ENCODE data around the gene XXYLT1. TPM values are rescaled to one million over a fixed set of nuclear protein-coding genes. Genes with fewer than 3 reads are reported as not detected.

The XXYLT1 gene
- total and polyA plus RNA-seq, 2 of the 8 experiments (the other 6 are each of a cell fraction or from before 2014, with no cell fraction given) = 18.9 to 23.8 TPM

DNA sequence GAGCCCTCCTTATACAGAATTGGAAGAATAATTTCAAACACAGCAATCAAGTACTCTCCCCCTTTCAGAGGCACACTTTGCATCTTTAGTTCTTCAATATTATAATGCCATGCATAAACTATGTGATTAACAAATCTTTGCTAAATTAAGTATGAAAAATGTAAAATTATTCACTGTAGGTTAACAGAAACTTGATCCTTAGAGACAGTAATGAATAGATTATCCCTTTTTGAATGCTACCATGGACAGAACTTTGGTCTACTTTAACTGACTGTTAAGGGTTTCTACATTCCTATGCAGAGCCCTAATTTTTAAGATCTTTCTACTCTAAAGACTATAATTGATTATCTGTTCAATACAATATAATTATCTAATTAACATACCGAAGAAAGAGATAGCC is 25.7 kb upstream of the XXYLT1 start:
- Histone ChIP-seq H3K9ac (replicated peaks in 1 of 4; ENCODE audit: extremely low read depth in 1 of 4, low read depth in 3 of 4, low read length in 3 of 4) (no peak overlapping the region), H3K9me3 (ENCODE audit: insufficient read depth in 2 of 2, low read depth in 1 of 2, low read length in 1 of 2) (no peaks in the 10 kb centered on the region), H4K91ac (replicated peaks; ENCODE audit: insufficient read length, low read length) (no peak overlapping the region), H2BK5ac (ENCODE audit: low read depth, low read length) (no peak overlapping the region), H4K5ac (ENCODE audit: insufficient read length, low read depth, low read length) (no peak overlapping the region), H2BK12ac (ENCODE audit: low read depth, low read length) (no peak overlapping the region), H3K4ac (replicated peaks; ENCODE audit: insufficient read length, low read depth, low read length) (no peak overlapping the region), H3K79me2 (ENCODE audit: control insufficient read depth in 1 of 2, insufficient read depth in 2 of 2, low read length in 2 of 2) (no peaks in the 10 kb centered on the region), H3K4me1 (replicated peaks in 1 of 4; ENCODE audit: control insufficient read depth in 3 of 4, insufficient read depth in 4 of 4, low read length in 3 of 4) (no peaks in the 10 kb centered on the region), H3K56ac (replicated peaks; ENCODE audit: insufficient read length, low read depth, low read length) (no peak overlapping the region), H3K14ac (ENCODE audit: insufficient read length) (no peak overlapping the region), H2BK15ac (ENCODE audit: low read length) (no peak overlapping the region), H3K18ac (ENCODE audit: extremely low read depth, low read length) (no peak overlapping the region), H4K8ac (ENCODE audit: extremely low read depth, insufficient read depth, low read length) (no peak overlapping the region), H3K4me2 (ENCODE audit: insufficient read depth in 1 of 2, low read depth in 2 of 2, low read length in 2 of 2) (no peak overlapping the region), H2AK5ac (ENCODE audit: low read depth, low read length) (no peak overlapping the region), H2BK20ac (ENCODE audit: low read length) (no peak overlapping the region), H3K36me3 (ENCODE audit: control insufficient read depth in 2 of 4, insufficient read depth in 4 of 4, low read length in 3 of 4) (peaks cover 0 to 9% (median under 1%) of the 10 kb centered on the region in 4 experiments; a peak in 2 of 8 replicates), H3K27ac (ENCODE audit: low read depth, low read length) (no peak overlapping the region), H2BK120ac (replicated peaks; ENCODE audit: low read depth, low read length) (no peak overlapping the region), H2AFZ (ENCODE audit: low read length) (no peak overlapping the region), H3K23ac (ENCODE audit: insufficient read length) (no peak overlapping the region), H4K20me1 (replicated peaks in 1 of 2; ENCODE audit: control insufficient read depth in 1 of 2, insufficient read depth in 2 of 2, low read length in 2 of 2) (no peaks in the 10 kb centered on the region), H3K23me2 (ENCODE audit: low read depth, low read length) (no peaks in the 10 kb centered on the region), H3K27me3 (replicated peaks in 1 of 4; ENCODE audit: control insufficient read depth in 3 of 4, extremely low read depth in 1 of 4, insufficient read depth in 3 of 4, low read length in 3 of 4) (no peaks in the 10 kb centered on the region), H3K79me1 (ENCODE audit: low read depth, low read length) (no peaks in the 10 kb centered on the region), H3K4me3 (ENCODE audit: extremely low read depth in 1 of 4, insufficient read depth in 2 of 4, low read depth in 3 of 4, low read length in 4 of 4) (no peak overlapping the region)
- ChIA-PET CTCF (ENCODE audit: partially characterized antibody) (interaction anchor here (0.7 kb wide), 1 partner anchor 222 kb away, joined by 4 read pairs; no protein-coding TSS in a partner anchor), POLR2A (ENCODE audit: partially characterized antibody) (no interaction called here)
- FAIRE-seq (no peak), DNase-seq (ENCODE audit: low read depth in 1 of 2, low spot score in 2 of 2) (no peak)
- WGBS, 2 experiments (ENCODE audit: extremely low coverage in 1 of 2, insufficient coverage in 1 of 2, insufficient read length in 1 of 2, insufficient replicate concordance in 2 of 2, low coverage in 1 of 2, low lambda C conversion rate in 2 of 2, missing lambda C conversion rate in 1 of 2) = 96% methylated on average over 1 of the region's 1 CpG; no CpG with 5 or more reads in 1 of the 2 experiments
- TF ChIP-seq TAF7 (optimal IDR thresholded peaks at IDR 0.05; ENCODE audit: borderline replicate concordance, low read depth, low read length) (no peak), TBP (IDR thresholded peaks at IDR 0.05; ENCODE audit: low read depth, low read length) (no peak), BRCA1 (IDR thresholded peaks at IDR 0.05; ENCODE audit: low read depth, low read length) (no peak), TEAD4 (IDR thresholded peaks at IDR 0.05; ENCODE audit: low read depth, low read length) (no peak), SIX5 (IDR thresholded peaks at IDR 0.05; ENCODE audit: low read depth, low read length) (no peak), SRF (IDR thresholded peaks at IDR 0.05; ENCODE audit: low read depth, low read length) (no peak), GTF2F1 (IDR thresholded peaks at IDR 0.05; ENCODE audit: borderline replicate concordance, low read depth, low read length) (no peak), KDM5A (IDR thresholded peaks at IDR 0.05; ENCODE audit: low read length) (no peak), EP300 (IDR thresholded peaks at IDR 0.05; ENCODE audit: borderline replicate concordance in 1 of 2, low read depth in 2 of 2, low read length in 2 of 2) (no peak)
- TF ChIP-seq, protein P1, sequence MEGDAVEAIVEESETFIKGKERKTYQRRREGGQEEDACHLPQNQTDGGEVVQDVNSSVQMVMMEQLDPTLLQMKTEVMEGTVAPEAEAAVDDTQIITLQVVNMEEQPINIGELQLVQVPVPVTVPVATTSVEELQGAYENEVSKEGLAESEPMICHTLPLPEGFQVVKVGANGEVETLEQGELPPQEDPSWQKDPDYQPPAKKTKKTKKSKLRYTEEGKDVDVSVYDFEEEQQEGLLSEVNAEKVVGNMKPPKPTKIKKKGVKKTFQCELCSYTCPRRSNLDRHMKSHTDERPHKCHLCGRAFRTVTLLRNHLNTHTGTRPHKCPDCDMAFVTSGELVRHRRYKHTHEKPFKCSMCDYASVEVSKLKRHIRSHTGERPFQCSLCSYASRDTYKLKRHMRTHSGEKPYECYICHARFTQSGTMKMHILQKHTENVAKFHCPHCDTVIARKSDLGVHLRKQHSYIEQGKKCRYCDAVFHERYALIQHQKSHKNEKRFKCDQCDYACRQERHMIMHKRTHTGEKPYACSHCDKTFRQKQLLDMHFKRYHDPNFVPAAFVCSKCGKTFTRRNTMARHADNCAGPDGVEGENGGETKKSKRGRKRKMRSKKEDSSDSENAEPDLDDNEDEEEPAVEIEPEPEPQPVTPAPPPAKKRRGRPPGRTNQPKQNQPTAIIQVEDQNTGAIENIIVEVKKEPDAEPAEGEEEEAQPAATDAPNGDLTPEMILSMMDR (IDR thresholded peaks at IDR 0.05; ENCODE audit: control extremely low read depth in 1 of 3, insufficient read depth in 1 of 3, low read depth in 1 of 3, low read length in 3 of 3) = no peak
